ENCODE data around the gene DLG2.

Gene DLG2

DNA sequence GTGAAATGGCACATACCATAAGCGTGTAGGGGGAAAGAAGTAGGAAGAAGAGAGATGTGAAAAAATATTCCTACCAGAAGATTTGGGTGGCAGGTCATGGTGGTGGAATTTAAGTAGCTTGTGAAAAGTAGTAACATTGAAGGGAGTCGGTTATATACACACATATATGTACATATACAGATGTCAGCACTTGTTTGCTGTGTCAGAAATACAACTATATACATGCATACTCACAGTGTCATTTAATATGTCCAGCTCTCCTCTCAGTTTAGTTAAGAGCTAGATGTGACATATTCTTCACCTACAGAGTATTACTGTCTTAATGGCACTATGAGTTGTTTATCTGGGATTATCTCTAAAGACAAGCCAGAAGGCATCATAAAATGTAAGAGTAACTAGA, 1353.6 kb downstream of the DLG2 start:
- no peaks in the 10 kb centered on the region for H3K9me3 Mint-ChIP-seq
- TF ChIP-seq, protein P1, sequence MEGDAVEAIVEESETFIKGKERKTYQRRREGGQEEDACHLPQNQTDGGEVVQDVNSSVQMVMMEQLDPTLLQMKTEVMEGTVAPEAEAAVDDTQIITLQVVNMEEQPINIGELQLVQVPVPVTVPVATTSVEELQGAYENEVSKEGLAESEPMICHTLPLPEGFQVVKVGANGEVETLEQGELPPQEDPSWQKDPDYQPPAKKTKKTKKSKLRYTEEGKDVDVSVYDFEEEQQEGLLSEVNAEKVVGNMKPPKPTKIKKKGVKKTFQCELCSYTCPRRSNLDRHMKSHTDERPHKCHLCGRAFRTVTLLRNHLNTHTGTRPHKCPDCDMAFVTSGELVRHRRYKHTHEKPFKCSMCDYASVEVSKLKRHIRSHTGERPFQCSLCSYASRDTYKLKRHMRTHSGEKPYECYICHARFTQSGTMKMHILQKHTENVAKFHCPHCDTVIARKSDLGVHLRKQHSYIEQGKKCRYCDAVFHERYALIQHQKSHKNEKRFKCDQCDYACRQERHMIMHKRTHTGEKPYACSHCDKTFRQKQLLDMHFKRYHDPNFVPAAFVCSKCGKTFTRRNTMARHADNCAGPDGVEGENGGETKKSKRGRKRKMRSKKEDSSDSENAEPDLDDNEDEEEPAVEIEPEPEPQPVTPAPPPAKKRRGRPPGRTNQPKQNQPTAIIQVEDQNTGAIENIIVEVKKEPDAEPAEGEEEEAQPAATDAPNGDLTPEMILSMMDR (IDR thresholded peaks at IDR 0.05), result no peak
- H3K4me1 Mint-ChIP-seq, result no peaks in the 10 kb centered on the region
- peaks cover 10% of the 10 kb centered on the region for H3K27me3 Mint-ChIP-seq (ENCODE audit: low read depth, poor library complexity)
- H3K36me3 Mint-ChIP-seq (ENCODE audit: low read depth), result no peaks in the 10 kb centered on the region
- no peak overlapping the region for H3K27ac Mint-ChIP-seq
- no peak overlapping the region for H3K4me3 Mint-ChIP-seq
- DNase-seq, result no peak

GRCh38 chr11:84270466-84270865, 1356.7 kb downstream of the DLG2 start:
- TF ChIP-seq, protein P1 (IDR thresholded peaks at IDR 0.05), result no peak
- no peaks in the 10 kb centered on the region for H3K36me3 Mint-ChIP-seq (ENCODE audit: low read depth)
- H3K9me3 Mint-ChIP-seq, result no peaks in the 10 kb centered on the region
- peaks cover 13% of the 10 kb centered on the region for H3K27me3 Mint-ChIP-seq (ENCODE audit: low read depth, poor library complexity)
- no peak for DNase-seq
- H3K27ac Mint-ChIP-seq, result no peak overlapping the region
- H3K4me1 Mint-ChIP-seq, result no peaks in the 10 kb centered on the region
- no peak overlapping the region for H3K4me3 Mint-ChIP-seq

- Mint-ChIP-seq H3K4me3 (no peak overlapping the region), H3K36me3 (ENCODE audit: low read depth) (no peaks in the 10 kb centered on the region), H3K9me3 (no peaks in the 10 kb centered on the region), H3K27me3 (ENCODE audit: low read depth, poor library complexity) (peaks cover 5% of the 10 kb centered on the region), H3K4me1 (no peaks in the 10 kb centered on the region), H3K27ac (no peak overlapping the region)
- no peak for DNase-seq
- TF ChIP-seq, protein P1 (IDR thresholded peaks at IDR 0.05), result no peak
These were observed 1363.1 kb downstream of the DLG2 start for GRCh38 chr11:84264066-84264465.

DNA sequence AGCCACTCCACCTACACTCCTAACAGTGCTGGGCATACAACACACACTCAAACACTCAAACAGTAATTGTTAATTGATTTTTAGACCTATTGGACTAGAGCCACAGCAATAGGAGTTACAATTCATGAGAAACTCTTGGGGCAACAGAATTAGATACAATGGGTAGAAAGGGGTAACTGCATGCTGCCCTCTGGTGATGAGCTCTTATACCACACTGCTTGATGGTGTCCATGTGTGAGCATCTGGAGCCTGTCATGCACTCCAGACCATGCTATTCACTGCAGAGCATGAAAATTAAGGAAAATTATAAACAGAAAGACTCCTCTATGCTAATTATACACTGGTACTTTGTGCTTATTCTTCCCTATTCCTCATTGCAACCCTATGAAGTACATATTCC, 1365.4 kb downstream of the DLG2 start:
- no peak for DNase-seq
- Mint-ChIP-seq H3K36me3 (ENCODE audit: low read depth) (no peaks in the 10 kb centered on the region), H3K27ac (no peak overlapping the region), H3K4me3 (no peak overlapping the region), H3K9me3 (no peaks in the 10 kb centered on the region), H3K4me1 (no peaks in the 10 kb centered on the region), H3K27me3 (ENCODE audit: low read depth, poor library complexity) (no peaks in the 10 kb centered on the region)
- TF ChIP-seq, protein P1 (IDR thresholded peaks at IDR 0.05), result peak; percentile 21

DNA sequence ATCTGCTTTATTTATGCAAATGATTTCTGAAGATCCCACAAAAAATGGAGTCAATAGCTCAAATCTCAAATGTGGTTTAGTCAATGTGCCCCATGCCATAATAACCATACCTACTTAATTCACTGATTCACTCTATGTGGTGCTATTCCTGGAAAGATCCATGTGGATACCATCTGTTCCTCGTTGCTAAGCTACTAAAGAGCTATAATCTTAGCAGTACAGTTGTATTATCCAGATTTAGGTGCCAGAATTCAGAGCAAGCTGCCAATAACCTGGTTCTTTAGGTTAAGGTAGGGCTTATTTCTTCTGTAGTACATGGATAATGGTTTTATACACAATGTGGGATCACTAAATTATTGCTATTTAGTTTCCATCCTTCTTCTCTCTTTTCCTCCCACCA, 1366.3 kb downstream of the DLG2 start:
- Mint-ChIP-seq H3K27me3 (ENCODE audit: low read depth, poor library complexity) (no peaks in the 10 kb centered on the region), H3K4me1 (no peaks in the 10 kb centered on the region), H3K36me3 (ENCODE audit: low read depth) (no peaks in the 10 kb centered on the region), H3K9me3 (no peaks in the 10 kb centered on the region), H3K27ac (no peak overlapping the region), H3K4me3 (no peak overlapping the region)
- TF ChIP-seq, protein P1 (IDR thresholded peaks at IDR 0.05), result no peak
- no peak for DNase-seq

DNA sequence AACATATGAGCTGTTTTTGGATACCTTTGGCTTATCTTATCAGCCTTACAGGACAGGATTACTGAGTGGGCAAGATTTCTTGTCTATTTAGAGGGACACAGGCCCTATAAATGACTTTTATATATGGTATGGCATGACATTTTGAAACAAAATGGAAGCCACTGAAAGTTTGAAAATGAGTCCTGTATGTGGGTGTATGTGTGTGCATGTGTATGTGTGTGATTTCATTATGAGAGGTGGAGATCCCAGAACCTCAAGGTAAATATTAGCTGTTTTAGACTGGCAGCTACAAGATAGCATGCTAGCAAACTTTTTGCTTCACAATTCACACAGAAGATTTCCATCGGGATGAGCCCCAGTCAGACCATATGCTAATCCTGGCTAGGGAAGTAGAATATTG, 1370.5 kb downstream of the DLG2 start:
- H3K9me3 Mint-ChIP-seq, result no peaks in the 10 kb centered on the region
- no peaks in the 10 kb centered on the region for H3K4me1 Mint-ChIP-seq
- no peak overlapping the region for H3K4me3 Mint-ChIP-seq
- TF ChIP-seq, protein P1 (IDR thresholded peaks at IDR 0.05), result no peak
- no peaks in the 10 kb centered on the region for H3K36me3 Mint-ChIP-seq (ENCODE audit: low read depth)
- H3K27me3 Mint-ChIP-seq (ENCODE audit: low read depth, poor library complexity), result peaks cover 4% of the 10 kb centered on the region
- no peak for DNase-seq
- H3K27ac Mint-ChIP-seq, result no peak overlapping the region

All from nephron progenitor cell (in vitro differentiated cells).